Posterior vena cava (tissue), 2 donors: ENCODE results near the gene CDH23. TPM values are rescaled to one million over a fixed set of nuclear protein-coding genes. Genes with fewer than 3 reads are reported as not detected.
"Not testable (repeated sequence)": the region's sequence is repeated elsewhere in the genome, so short reads cannot be mapped to it uniquely, and the experiment has no call there.

ENCODE experiments used
- DNase-seq: peaks from one replicate; pipeline ENCODE4 v3.0.0-alpha.2; 2020; ENCODE audit warnings: low spot score
- intact Hi-C, 2 donors: fragments of 100-400 bp; cut with DNase I; formaldehyde crosslinking; loops; one replicate each; pipeline versions ENCODE4 v1.14.1 to v1.14.2; 2022 to 2023
- total RNA-seq, 2 donors: library from RNA; stranded (reverse); fragmentation: NEBNext Ultra II Directional; extraction: Animal tissue kit (Norgen Biotek cat#: 25700); gene quantifications; one replicate each; pipeline ENCODE4 v1.2.1, GENCODE V29; 2021
- donor health status: DM: yes; HTN: yes; CAD: no.
- donor health status: DM: yes; HTN: yes; CAD: no.

CDH23 gene
- total RNA-seq, 2 donors from 2014 or later = 24.5 to 43.0 TPM

- intact Hi-C loops = no loop called here
- DNase-seq = no peak
Observed at GRCh38 chr10:71596759-71597158, 200.0 kb downstream of the CDH23 start.

GRCh38 chr10:71597821-71598498 lies 201.2 kb downstream of the CDH23 start:
- intact Hi-C loops = no loop called here
- peak; percentile 90 for DNase-seq

GRCh38 chr10:71598621-71599055 lies 201.9 kb downstream of the CDH23 start:
- intact Hi-C loops = no loop called here
- DNase-seq = peak; percentile 96

DNA sequence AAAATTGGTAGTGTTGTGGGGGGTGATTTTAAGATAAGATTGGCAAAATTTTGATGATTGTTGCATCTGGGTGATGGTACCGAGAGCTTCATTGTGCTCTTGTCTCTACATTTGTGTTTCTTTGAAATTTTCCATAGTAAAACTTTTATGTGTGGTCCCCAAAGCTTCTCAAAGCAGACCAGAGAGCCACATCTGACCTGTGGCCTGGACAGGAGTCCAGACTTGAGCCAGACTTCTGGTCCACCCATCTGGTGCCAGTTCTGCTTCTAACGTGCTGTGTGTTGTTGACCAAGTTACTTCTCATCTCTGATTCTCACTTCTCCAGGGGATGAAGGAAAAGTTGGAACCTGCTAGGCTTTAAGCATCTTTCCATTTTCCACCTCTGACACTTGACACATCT lies 202.8 kb downstream of the CDH23 start:
- DNase-seq = no peak
- intact Hi-C loops = no loop called here

DNA sequence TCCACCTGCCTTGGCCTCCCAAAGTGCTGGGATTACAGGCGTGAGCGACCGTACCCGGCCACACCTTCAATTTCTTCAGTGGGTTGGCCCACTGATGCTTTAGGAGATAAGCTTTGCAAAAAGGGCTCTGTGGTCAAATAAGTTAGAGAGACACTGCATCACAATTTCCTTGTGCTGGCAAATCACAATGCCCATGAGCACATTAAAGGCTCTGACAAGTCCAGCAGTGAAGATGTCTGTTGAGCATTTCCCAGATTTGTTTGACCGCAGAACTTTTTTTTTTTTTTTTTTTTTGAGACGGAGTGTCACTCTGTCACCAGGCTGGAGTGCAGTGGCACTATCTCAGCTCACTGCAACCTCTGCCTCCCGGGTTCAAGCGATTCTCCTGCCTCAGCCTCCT lies 203.5 kb downstream of the CDH23 start:
- intact Hi-C loops = loop anchor here in 1 of 2 donors (10.0 kb wide), 1 partner anchor 1865 kb away; no protein-coding TSS in a partner anchor

GRCh38 chr10:71600849-71601248 lies 204.1 kb downstream of the CDH23 start:
- intact Hi-C loops = loop anchor here in 1 of 2 donors (10.0 kb wide), 1 partner anchor 1864 kb away; no protein-coding TSS in a partner anchor
- DNase-seq = no peak

More for the DNA sequence above, 203.5 kb downstream of the CDH23 start:
- DNase-seq = not testable (repeated sequence)

DNA sequence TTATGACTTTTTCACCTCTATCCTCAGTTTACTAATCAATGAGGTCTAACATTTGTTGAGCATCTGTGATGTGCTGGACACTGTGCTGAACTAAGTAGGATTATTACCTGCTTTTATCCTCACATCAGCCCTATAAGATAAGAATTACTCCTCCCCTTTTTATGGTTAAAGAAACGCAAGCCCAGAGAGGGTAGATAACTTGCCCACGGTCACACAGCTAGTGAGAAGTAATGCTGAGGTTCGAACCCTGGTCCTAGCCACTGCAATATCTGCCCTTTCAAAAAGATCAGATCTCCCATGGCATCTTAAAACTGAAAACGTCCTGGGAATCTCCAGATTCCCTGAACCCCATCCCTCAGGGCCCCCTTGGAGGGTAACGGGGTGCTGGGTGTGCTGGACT lies 204.6 kb downstream of the CDH23 start:
- DNase-seq = no peak
- intact Hi-C loops = loop anchor here in 1 of 2 donors (10.0 kb wide), 1 partner anchor 1864 kb away; no protein-coding TSS in a partner anchor

GRCh38 chr10:71603150-71603549 lies 206.4 kb downstream of the CDH23 start:
- DNase-seq = no peak
- intact Hi-C loops = loop anchor here in 1 of 2 donors (10.0 kb wide), 1 partner anchor 1862 kb away; no protein-coding TSS in a partner anchor

DNA sequence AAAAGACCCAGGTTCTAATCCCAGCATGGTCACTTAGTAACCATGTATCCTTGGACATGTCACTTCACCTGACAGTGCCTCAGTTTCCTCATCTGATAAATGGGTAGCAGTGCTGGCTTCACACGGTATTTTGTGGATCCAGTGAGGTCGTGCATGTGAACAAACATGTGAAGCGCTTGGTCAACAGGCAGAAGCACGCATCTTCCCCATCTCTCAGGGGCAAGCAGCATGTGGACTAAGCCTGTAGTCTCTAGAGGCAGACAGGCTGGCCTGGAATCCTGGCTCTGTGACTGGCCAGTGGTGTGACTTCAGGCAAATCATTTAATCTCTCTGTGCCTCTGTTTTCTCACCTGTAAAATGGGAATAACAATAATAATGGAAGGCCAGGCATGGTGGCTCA lies 207.0 kb downstream of the CDH23 start:
- no peak for DNase-seq
- intact Hi-C loops = loop anchor here in 1 of 2 donors (10.0 kb wide), 1 partner anchor 1861 kb away; no protein-coding TSS in a partner anchor

GRCh38 chr10:71604324-71605018 lies 207.8 kb downstream of the CDH23 start:
- no peak for DNase-seq
- intact Hi-C loops = loop anchor here in 1 of 2 donors (10.0 kb wide), 1 partner anchor 1860 kb away; no protein-coding TSS in a partner anchor

- DNase-seq = no peak
- intact Hi-C loops = loop anchor here in 1 of 2 donors (10.0 kb wide), 1 partner anchor 1859 kb away; no protein-coding TSS in a partner anchor
Observed at GRCh38 chr10:71605263-71605962, 208.7 kb downstream of the CDH23 start.

DNA sequence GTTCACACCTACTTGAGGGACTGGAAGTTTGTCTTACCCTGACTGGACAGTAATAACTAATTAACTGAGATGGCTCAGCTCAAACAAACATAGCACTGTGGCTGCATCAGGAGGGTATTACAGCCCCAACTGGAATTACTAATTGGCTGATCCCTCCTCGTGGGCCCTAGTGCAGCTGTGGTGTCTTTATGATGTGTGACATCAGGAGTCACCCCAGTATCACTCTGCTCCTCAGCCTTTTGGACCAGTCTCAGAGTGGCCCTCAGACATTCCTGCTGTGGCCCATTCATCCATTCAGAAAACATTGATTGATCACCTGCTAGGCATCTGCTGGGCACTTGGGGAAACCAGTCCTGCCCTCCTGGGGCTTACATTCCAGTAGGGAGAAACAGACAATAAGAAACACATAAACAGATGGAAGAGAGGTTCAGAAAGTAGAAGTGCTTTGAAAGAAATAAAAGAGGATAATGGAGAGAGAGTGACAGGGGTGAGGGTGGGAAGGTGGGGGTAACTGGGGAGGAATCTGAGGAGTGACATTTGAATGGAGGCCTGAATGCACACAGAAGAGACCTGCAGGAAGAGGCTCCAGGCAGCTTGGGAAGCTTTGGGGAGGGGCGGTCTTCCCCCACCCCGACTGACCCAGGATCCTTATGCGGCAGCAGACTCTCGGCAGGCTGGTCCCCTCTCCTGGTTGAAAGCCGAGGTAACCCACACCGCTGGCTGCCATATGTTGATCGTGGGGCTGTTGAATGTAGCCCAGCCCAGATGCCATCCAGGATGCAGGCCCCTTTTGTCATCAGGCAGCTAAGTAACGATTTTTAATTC lies 209.7 kb downstream of the CDH23 start:
- intact Hi-C loops = loop anchor here in 1 of 2 donors (10.0 kb wide), 1 partner anchor 1858 kb away; no protein-coding TSS in a partner anchor
- DNase-seq = no peak

DNA sequence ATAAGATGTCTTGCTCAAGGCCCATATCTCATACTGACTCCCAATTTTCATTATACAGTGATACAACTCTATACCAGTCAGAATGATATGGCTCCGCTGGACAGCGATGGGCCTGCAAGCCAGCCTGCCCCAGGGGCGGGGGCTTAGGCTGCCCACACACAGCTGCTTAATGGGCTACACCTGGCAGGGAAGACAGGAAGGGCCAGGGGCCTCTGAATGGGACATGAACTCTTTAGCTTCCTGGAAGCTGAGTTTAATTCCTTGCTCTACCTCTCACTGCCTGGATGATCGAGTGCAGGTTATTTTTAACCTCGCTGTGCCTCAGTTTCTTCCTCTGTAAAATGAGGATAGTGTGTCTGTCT lies 210.3 kb downstream of the CDH23 start:
- intact Hi-C loops = loop anchor here in 1 of 2 donors (10.0 kb wide), 1 partner anchor 1858 kb away; no protein-coding TSS in a partner anchor
- no peak for DNase-seq

- intact Hi-C loops = loop anchor here in 1 of 2 donors (10.0 kb wide), 1 partner anchor 1856 kb away; no protein-coding TSS in a partner anchor
- DNase-seq = peak; percentile 93
Observed at GRCh38 chr10:71608819-71609768, 212.4 kb downstream of the CDH23 start.

DNA sequence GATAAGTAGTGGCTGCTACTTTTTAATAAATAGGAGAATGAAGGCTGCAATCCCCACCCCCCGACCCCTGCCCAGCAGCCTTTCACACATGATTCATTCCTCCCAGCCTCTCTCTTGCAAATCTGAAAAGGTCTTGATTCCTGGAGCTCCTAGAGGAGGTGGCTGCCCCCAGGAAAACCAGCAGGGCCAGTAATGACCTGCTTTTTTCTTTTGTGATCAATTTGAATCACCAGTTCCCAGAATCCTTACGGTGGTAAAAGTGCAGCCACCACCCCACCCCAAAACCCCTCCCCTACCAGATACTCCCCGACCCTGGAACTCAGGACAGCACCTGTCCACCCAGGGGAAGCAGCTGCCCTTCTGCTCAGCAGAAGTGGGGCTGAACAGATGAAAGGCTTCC lies 213.9 kb downstream of the CDH23 start:
- intact Hi-C loops = loop anchor here in 1 of 2 donors (5.0 kb wide), 1 partner anchor 223 kb away; no protein-coding TSS in a partner anchor
- no peak for DNase-seq

GRCh38 chr10:71611131-71611530 lies 214.4 kb downstream of the CDH23 start:
- DNase-seq = no peak
- intact Hi-C loops = loop anchor here in 1 of 2 donors (5.0 kb wide), 1 partner anchor 224 kb away; no protein-coding TSS in a partner anchor

DNA sequence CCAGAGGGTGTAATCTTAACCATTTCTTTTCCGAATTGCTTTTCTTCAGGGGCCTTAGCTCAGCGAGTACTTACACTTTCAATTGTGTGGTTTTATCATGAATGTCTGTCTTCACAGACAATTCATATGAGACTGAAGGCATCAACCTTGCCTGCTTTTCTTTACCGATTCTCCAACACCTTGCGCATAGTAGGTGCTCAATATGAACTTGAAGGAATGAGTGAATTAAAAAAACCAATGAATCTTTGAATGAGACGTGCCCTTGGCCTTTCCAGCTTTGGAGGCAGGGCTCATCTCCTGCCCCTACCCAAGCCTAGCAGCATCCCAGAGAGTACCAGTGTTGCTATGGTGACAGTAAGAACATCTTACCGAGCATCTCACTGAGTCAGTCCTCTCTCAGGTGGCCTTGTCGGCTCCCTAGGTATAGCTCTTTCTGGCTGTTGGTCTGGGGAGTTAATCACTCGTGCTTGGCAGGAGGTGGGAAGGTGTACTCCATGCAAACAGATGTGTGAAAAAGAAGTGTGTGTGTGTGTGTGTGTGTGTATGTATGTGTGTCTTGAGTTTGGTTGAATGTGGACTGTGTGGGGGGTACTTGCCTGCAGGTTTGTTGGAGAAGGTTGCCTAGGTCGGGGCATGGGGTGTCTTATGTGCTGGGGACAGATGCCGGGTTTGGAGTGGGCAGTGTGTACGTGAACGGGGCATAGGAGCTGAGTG lies 215.1 kb downstream of the CDH23 start:
- intact Hi-C loops = loop anchor here in 1 of 2 donors (5.0 kb wide), 1 partner anchor 225 kb away; no protein-coding TSS in a partner anchor
- no peak for DNase-seq
